HL-60 (cell line): ENCODE measurements around the gene NSL1.
"Not testable (repeated sequence)": the region's sequence is repeated elsewhere in the genome, so short reads cannot be mapped to it uniquely, and the experiment has no call there.

ENCODE experiments used
- DNase-seq, 2 experiments: peaks; one replicate each; pipeline ENCODE4 v3.0.0-alpha.2; 2010 to 2020; ENCODE audit warnings: low read depth in 1 of 2, low spot score in 1 of 2
- H3K27ac ChIP-seq: fragments of 250-450 bp; sonication (Bioruptor Pico); replicated peaks from 2 replicates; pipeline ENCODE4 v1.5.1; 2020; ENCODE audit warnings: mild to moderate bottlenecking, moderate library complexity
- H3K27me3 ChIP-seq: fragments of 250-450 bp; sonication (Bioruptor Pico); 2 replicates; pipeline ENCODE4 v1.5.1; 2021; ENCODE audit warnings: mild to moderate bottlenecking, moderate library complexity; ENCODE audit not compliant: insufficient read depth, poor library complexity, severe bottlenecking
- H3K4me3 ChIP-seq: replicated peaks from 2 replicates; pipeline ENCODE4 v1.5.1; 2011; ENCODE audit warnings: mild to moderate bottlenecking, control low read depth, low read length; ENCODE audit not compliant: insufficient read depth
- GABPA ChIP-seq: IDR thresholded peaks from 2 replicates; pipeline ENCODE4 v1.6.1; 2012; ENCODE audit warnings: low read depth
- POLR2AphosphoS5 ChIP-seq: IDR thresholded peaks from 2 replicates; pipeline ENCODE4 v1.6.1; 2012; ENCODE audit warnings: low read depth
- SPI1 ChIP-seq: IDR thresholded peaks from 2 replicates; pipeline ENCODE4 v1.6.1; 2012; ENCODE audit warnings: low read depth, mild to moderate bottlenecking, borderline replicate concordance
- TF ChIP-seq, protein P1 (sequence below): IDR thresholded peaks from 2 replicates; pipeline ENCODE4 v1.6.1; 2012; ENCODE audit warnings: low read depth; ENCODE audit not compliant: insufficient replicate concordance
- TF ChIP-seq, protein P2 (sequence below): IDR thresholded peaks from one replicate; pipeline ENCODE4 v1.5.1; 2011; ENCODE audit warnings: low read length, control low read depth, inconsistent platforms; ENCODE audit not compliant: insufficient read depth

The NSL1 gene

DNA sequence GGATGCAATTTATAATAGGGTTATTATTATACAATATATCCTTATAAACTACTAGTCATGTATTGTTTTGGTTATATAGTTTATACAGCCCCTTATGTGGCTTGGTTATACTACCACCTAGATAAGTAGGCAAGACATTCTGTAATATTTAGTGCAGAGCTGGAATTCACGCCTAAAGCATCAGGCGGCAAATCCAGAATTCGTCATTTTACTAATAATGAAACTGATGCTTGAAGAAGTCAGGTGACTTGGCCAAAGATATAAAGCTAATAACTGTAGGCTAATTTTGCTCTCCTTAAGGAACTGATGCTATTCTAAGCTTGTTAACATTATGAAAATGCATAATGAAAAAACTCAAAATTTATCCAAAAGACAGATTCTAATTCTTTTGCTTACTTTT lies 10.8 kb downstream of the NSL1 start:
- H3K27me3 ChIP-seq = no peaks in the 10 kb centered on the region
- H3K4me3 ChIP-seq = no peak overlapping the region
- H3K27ac ChIP-seq = no peak overlapping the region
- TF ChIP-seq, protein P1, sequence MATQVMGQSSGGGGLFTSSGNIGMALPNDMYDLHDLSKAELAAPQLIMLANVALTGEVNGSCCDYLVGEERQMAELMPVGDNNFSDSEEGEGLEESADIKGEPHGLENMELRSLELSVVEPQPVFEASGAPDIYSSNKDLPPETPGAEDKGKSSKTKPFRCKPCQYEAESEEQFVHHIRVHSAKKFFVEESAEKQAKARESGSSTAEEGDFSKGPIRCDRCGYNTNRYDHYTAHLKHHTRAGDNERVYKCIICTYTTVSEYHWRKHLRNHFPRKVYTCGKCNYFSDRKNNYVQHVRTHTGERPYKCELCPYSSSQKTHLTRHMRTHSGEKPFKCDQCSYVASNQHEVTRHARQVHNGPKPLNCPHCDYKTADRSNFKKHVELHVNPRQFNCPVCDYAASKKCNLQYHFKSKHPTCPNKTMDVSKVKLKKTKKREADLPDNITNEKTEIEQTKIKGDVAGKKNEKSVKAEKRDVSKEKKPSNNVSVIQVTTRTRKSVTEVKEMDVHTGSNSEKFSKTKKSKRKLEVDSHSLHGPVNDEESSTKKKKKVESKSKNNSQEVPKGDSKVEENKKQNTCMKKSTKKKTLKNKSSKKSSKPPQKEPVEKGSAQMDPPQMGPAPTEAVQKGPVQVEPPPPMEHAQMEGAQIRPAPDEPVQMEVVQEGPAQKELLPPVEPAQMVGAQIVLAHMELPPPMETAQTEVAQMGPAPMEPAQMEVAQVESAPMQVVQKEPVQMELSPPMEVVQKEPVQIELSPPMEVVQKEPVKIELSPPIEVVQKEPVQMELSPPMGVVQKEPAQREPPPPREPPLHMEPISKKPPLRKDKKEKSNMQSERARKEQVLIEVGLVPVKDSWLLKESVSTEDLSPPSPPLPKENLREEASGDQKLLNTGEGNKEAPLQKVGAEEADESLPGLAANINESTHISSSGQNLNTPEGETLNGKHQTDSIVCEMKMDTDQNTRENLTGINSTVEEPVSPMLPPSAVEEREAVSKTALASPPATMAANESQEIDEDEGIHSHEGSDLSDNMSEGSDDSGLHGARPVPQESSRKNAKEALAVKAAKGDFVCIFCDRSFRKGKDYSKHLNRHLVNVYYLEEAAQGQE = no peak
- TF ChIP-seq, protein P2, sequence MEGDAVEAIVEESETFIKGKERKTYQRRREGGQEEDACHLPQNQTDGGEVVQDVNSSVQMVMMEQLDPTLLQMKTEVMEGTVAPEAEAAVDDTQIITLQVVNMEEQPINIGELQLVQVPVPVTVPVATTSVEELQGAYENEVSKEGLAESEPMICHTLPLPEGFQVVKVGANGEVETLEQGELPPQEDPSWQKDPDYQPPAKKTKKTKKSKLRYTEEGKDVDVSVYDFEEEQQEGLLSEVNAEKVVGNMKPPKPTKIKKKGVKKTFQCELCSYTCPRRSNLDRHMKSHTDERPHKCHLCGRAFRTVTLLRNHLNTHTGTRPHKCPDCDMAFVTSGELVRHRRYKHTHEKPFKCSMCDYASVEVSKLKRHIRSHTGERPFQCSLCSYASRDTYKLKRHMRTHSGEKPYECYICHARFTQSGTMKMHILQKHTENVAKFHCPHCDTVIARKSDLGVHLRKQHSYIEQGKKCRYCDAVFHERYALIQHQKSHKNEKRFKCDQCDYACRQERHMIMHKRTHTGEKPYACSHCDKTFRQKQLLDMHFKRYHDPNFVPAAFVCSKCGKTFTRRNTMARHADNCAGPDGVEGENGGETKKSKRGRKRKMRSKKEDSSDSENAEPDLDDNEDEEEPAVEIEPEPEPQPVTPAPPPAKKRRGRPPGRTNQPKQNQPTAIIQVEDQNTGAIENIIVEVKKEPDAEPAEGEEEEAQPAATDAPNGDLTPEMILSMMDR = no peak
- no peak for TF ChIP-seq POLR2AphosphoS5
- no peak for TF ChIP-seq SPI1
- no peak for TF ChIP-seq GABPA
- no peak for DNase-seq

DNA sequence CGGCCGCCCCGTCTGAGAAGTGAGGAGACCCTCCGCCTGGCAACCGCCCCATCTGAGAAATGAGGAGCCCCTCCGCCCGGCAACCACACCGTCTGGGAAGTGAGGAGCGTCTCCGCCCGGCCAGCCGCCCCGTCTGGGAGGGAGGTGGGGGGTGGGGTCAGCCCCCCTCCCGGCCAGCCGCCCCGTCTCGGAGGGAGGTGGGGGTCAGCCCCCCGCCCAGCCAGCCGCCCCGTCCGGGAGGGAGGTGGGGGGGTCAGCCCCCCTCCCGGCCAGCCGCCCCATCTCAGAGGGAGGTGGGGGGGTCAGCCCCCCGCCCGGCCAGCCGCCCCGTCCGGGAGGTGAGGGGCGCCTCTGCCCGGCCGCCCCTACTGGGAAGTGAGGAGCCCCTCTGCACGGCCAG lies 12.5 kb downstream of the NSL1 start:
- DNase-seq, H3K4me3 ChIP-seq, H3K27ac ChIP-seq, H3K27me3 ChIP-seq: not testable (repeated sequence)

DNA sequence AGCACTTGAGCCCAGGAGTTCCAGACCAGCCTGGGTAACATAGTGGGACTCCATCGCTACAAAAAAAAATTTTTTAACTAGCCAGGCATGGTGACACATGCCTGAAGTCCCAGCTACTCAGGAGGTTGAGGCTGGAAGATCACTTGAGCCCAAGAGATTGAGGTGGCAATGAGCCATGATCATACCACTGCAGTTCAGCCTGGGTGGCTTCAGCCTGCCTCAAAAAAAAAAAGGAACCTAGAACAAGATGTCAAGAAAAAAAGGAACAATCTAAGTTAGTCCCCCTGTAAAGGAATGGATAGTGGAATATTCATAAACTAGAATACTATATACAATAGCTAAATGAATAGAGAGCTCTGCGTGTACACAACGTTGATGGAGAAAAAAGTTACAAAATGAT lies 14.4 kb downstream of the NSL1 start:
- TF ChIP-seq SPI1 (no peak), GABPA (no peak)
- TF ChIP-seq, protein P1 = no peak
- no peaks in the 10 kb centered on the region for H3K27me3 ChIP-seq

DNA sequence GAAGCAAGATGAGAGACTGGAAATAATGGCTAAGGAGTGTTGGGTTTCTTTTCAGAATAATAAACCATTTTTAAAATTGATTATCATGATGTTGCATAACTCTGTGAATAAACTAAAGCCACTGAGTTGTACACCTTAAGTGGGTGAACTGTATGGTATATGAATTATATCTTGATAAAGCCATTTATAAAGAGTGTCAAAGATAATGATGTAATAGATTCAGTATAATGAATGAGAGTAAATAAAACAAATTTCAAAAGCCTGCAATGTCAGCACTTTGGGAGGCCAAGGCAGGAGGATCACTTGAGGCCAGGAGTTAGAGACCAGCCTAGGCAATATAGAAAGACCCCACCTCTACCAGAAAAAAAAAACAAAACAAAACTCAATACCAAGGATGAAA lies 16.3 kb downstream of the NSL1 start:
- Histone ChIP-seq H3K27ac (0 out of 2 replicates have a peak overlapping the region, but pooled peaks have one; percentile 1), H3K27me3 (no peaks in the 10 kb centered on the region), H3K4me3 (no peak overlapping the region)
- TF ChIP-seq SPI1 = no peak
- TF ChIP-seq, protein P1 = no peak
- TF ChIP-seq POLR2AphosphoS5 = no peak
- TF ChIP-seq, protein P2 = no peak
- no peak for TF ChIP-seq GABPA
- DNase-seq = no peak

More for the DNA sequence above, 14.4 kb downstream of the NSL1 start:
- Histone ChIP-seq H3K27ac (no peak overlapping the region), H3K4me3 (no peak overlapping the region)
- DNase-seq = no peak
